ENCODE results near the gene MBOAT2. TPM values are rescaled to one million over a fixed set of nuclear protein-coding genes. Genes with fewer than 3 reads are reported as not detected.

Gene MBOAT2
- total RNA-seq, 1 experiment from 2014 or later, result 65.1 TPM

- DNase-seq (ENCODE audit: low spot score), result no peak
- no peaks in the 10 kb centered on the region for H3K36me3 ChIP-seq (ENCODE audit: insufficient read depth, low read length, poor library complexity, severe bottlenecking)
- H3K27me3 ChIP-seq (replicated peaks; ENCODE audit: insufficient read depth, low read depth, low read length, poor library complexity), result no peaks in the 10 kb centered on the region
- intact Hi-C loops (cut with micrococcal nuclease; ENCODE audit: unreplicated experiment), result no loop called here
- TF ChIP-seq EZH2 (IDR thresholded peaks at IDR 0.05; ENCODE audit: borderline replicate concordance, low read depth, low read length, poor library complexity, severe bottlenecking), result no peak
- TF ChIP-seq, protein P1, sequence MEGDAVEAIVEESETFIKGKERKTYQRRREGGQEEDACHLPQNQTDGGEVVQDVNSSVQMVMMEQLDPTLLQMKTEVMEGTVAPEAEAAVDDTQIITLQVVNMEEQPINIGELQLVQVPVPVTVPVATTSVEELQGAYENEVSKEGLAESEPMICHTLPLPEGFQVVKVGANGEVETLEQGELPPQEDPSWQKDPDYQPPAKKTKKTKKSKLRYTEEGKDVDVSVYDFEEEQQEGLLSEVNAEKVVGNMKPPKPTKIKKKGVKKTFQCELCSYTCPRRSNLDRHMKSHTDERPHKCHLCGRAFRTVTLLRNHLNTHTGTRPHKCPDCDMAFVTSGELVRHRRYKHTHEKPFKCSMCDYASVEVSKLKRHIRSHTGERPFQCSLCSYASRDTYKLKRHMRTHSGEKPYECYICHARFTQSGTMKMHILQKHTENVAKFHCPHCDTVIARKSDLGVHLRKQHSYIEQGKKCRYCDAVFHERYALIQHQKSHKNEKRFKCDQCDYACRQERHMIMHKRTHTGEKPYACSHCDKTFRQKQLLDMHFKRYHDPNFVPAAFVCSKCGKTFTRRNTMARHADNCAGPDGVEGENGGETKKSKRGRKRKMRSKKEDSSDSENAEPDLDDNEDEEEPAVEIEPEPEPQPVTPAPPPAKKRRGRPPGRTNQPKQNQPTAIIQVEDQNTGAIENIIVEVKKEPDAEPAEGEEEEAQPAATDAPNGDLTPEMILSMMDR (conservative IDR thresholded peaks at IDR 0.05; ENCODE audit: low read depth, low read length), result no peak
- H3K9me3 ChIP-seq (ENCODE audit: low read depth, low read length, poor library complexity, severe bottlenecking), result no peaks in the 10 kb centered on the region
- H3K27ac ChIP-seq (ENCODE audit: low read depth, low read length, poor library complexity, severe bottlenecking), result no peak overlapping the region
- POLR2A ChIA-PET (ENCODE audit: low non-redundant PET), result no interaction called here
- H3K4me1 ChIP-seq (ENCODE audit: insufficient read depth, low read length, poor library complexity, severe bottlenecking), result no peaks in the 10 kb centered on the region
- no peak overlapping the region for H3K4me3 ChIP-seq (ENCODE audit: low read depth, low read length, poor library complexity, severe bottlenecking)
- CTCF ChIA-PET, result no interaction called here
- no TSS peak for BruUV-seq (replicated peaks)
Measured at GRCh38 chr2:8847400-8847799, 156.1 kb downstream of the MBOAT2 start.

DNA sequence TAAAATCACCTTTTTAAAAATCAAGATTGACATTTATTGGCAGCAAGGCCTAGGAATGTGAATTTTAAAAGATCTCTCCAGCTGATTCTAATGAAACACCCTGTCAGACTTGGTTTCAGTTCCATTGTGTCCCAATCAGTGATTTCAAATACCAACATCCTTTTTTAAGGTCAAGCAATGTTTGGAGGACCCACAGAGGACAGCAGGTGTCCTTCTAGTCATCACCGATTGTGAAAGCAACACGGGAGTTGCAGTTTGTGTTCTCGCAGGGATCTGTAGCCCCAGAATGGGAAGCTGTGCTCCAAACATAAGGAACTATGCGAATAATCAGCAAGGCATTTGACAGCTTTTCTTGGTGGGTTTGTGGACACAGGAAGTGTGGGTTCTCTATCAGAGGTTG is 161.6 kb downstream of the MBOAT2 start:
- intact Hi-C loops (cut with micrococcal nuclease; ENCODE audit: unreplicated experiment), result no loop called here
- Histone ChIP-seq H3K27me3 (replicated peaks; ENCODE audit: insufficient read depth, low read depth, low read length, poor library complexity) (no peaks in the 10 kb centered on the region), H3K4me3 (ENCODE audit: low read depth, low read length, poor library complexity, severe bottlenecking) (no peak overlapping the region), H3K27ac (ENCODE audit: low read depth, low read length, poor library complexity, severe bottlenecking) (no peak overlapping the region), H3K9me3 (ENCODE audit: low read depth, low read length, poor library complexity, severe bottlenecking) (no peaks in the 10 kb centered on the region), H3K36me3 (ENCODE audit: insufficient read depth, low read length, poor library complexity, severe bottlenecking) (no peaks in the 10 kb centered on the region), H3K4me1 (ENCODE audit: insufficient read depth, low read length, poor library complexity, severe bottlenecking) (peaks cover 5% of the 10 kb centered on the region)
- POLR2A ChIA-PET (ENCODE audit: low non-redundant PET), result no interaction called here
- no TSS peak for BruUV-seq (replicated peaks)
- CTCF ChIA-PET, result no interaction called here
- no peak for DNase-seq (ENCODE audit: low spot score)
- TF ChIP-seq, protein P1 (conservative IDR thresholded peaks at IDR 0.05; ENCODE audit: low read depth, low read length), result no peak
- no peak for TF ChIP-seq EZH2 (IDR thresholded peaks at IDR 0.05; ENCODE audit: borderline replicate concordance, low read depth, low read length, poor library complexity, severe bottlenecking)

DNA sequence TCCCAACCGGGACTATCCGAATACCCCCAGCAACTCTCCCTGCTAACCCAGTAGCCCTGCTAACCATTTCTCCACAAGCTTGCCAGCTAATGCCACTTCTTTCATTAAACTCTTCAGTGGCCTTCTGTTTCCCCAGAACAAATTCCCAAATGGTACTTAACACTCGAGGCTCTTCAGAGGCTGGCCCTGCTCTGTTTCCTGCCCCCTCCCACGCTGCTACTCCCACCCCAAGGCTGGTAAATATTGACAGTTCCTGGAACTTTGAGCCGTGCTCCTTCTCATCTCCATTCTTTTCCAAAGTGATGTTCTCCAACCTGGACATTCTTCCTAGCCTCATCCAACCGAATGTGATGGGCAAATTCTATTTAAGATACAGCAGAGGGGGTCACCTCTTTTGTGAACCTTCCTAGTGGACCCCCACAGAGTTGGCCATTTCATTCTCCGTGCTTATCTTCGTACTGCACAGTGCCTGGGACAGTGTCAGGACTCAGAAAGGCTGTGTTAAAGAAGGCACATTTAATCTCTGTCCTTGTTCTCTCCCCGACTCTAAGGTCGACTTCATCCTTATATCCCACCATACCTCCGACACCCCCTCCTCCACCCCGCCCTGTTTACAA is 162.9 kb downstream of the MBOAT2 start:
- TF ChIP-seq, protein P1 (conservative IDR thresholded peaks at IDR 0.05; ENCODE audit: low read depth, low read length), result no peak
- no peak for TF ChIP-seq EZH2 (IDR thresholded peaks at IDR 0.05; ENCODE audit: borderline replicate concordance, low read depth, low read length, poor library complexity, severe bottlenecking)
- intact Hi-C loops (cut with micrococcal nuclease; ENCODE audit: unreplicated experiment), result no loop called here
- H3K27me3 ChIP-seq (replicated peaks; ENCODE audit: insufficient read depth, low read depth, low read length, poor library complexity), result no peaks in the 10 kb centered on the region
- no peak overlapping the region for H3K4me3 ChIP-seq (ENCODE audit: low read depth, low read length, poor library complexity, severe bottlenecking)
- BruUV-seq (replicated peaks), result no TSS peak
- no peaks in the 10 kb centered on the region for H3K9me3 ChIP-seq (ENCODE audit: low read depth, low read length, poor library complexity, severe bottlenecking)
- H3K4me1 ChIP-seq (ENCODE audit: insufficient read depth, low read length, poor library complexity, severe bottlenecking), result peaks cover 9% of the 10 kb centered on the region
- CTCF ChIA-PET, result no interaction called here
- POLR2A ChIA-PET (ENCODE audit: low non-redundant PET), result no interaction called here
- no peaks in the 10 kb centered on the region for H3K36me3 ChIP-seq (ENCODE audit: insufficient read depth, low read length, poor library complexity, severe bottlenecking)
- no peak for DNase-seq (ENCODE audit: low spot score)
- no peak overlapping the region for H3K27ac ChIP-seq (ENCODE audit: low read depth, low read length, poor library complexity, severe bottlenecking)
